MM.1S (cell line): ENCODE data around the gene SLC25A25.
"Not testable (repeated sequence)": the region's sequence is repeated elsewhere in the genome, so short reads cannot be mapped to it uniquely, and the experiment has no call there.

Source experiments
- EZH2 ChIP-seq: fragments of 300-600 bp; sonication (generic); optimal IDR thresholded peaks from 2 replicates; pipeline ENCODE3; 2017; ENCODE audit warnings: low read depth, mild to moderate bottlenecking, antibody characterized with exemption, low read length, mixed read lengths
- EZH2phosphoT487 ChIP-seq: fragments of 300-600 bp; sonication (generic); IDR thresholded peaks from 2 replicates; pipeline ENCODE4 v1.6.1; 2018; ENCODE audit warnings: antibody characterized with exemption, low read length
- TF ChIP-seq, protein P1 (sequence below): fragments of 300-600 bp; sonication (generic); IDR thresholded peaks from 2 replicates; pipeline ENCODE4 v1.5.1; 2016; ENCODE audit warnings: antibody characterized with exemption, low read length, mixed read lengths

DNA sequence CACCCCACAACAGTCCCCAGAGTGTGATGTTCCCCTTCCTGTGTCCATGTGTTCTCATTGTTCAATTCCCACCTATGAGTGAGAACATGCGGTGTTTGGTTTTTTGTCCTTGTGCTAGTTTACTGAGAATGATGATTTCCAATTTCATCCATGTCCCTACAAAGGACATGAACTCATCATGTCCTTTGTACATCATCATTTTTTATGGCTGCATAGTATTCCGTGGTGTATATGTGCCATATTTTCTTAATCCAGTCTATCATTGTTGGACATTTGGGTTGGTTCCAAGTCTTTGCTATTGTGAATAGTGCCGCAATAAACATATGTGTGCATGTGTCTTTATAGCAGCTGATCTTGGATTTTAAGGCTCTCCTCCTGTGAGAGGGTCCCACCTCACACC is 27.2 kb upstream of the SLC25A25 start:
- TF ChIP-seq, protein P1, sequence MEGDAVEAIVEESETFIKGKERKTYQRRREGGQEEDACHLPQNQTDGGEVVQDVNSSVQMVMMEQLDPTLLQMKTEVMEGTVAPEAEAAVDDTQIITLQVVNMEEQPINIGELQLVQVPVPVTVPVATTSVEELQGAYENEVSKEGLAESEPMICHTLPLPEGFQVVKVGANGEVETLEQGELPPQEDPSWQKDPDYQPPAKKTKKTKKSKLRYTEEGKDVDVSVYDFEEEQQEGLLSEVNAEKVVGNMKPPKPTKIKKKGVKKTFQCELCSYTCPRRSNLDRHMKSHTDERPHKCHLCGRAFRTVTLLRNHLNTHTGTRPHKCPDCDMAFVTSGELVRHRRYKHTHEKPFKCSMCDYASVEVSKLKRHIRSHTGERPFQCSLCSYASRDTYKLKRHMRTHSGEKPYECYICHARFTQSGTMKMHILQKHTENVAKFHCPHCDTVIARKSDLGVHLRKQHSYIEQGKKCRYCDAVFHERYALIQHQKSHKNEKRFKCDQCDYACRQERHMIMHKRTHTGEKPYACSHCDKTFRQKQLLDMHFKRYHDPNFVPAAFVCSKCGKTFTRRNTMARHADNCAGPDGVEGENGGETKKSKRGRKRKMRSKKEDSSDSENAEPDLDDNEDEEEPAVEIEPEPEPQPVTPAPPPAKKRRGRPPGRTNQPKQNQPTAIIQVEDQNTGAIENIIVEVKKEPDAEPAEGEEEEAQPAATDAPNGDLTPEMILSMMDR = not testable (repeated sequence)
- TF ChIP-seq EZH2phosphoT487, EZH2: not testable (repeated sequence)
